ENCODE results near the gene ADAP2. TPM values are rescaled to one million over a fixed set of nuclear protein-coding genes. Genes with fewer than 3 reads are reported as not detected.

ADAP2 gene
- total and polyA plus RNA-seq, 10 of the 15 experiments (the other 5 are each of a cell fraction or from before 2014, with no cell fraction given): 0.15 to 13.6 (median 6.8) TPM

DNA sequence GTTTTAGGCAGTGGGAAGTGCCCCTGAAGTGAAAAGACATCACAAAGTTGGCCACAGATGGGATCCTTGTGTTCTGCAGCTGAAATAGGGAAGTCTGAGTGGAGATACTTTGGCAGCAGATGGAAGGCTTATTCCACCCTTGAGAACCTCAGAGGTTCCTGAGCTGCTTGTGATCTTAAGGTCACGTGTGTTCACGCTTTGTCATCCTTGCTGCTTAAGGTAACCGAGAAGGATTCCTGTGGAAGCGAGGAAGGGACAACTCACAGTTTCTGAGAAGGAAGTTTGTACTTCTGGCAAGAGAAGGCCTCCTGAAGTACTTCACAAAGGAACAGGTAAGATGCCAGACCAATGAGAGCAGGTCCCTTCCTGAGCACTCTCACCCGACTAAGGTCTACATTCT is 12.2 kb downstream of the ADAP2 start:
- Histone ChIP-seq H3K9me3 (replicated peaks; ENCODE audit: control insufficient read depth, insufficient read depth, low read length) (no peaks in the 10 kb centered on the region), H3K36me3 (ENCODE audit: control insufficient read depth in 2 of 2, insufficient read depth in 2 of 2, low read length in 1 of 2) (no peaks in the 10 kb centered on the region), H3K4me1 (ENCODE audit: control insufficient read depth, insufficient read depth, low read length) (peaks cover 5% of the 10 kb centered on the region; the same call in 1 of the 2 replicates), H3K9ac (ENCODE audit: control insufficient read depth, insufficient read depth, low read length) (no peak overlapping the region), H3K27ac (ENCODE audit: control insufficient read depth, insufficient read depth) (no peak overlapping the region), H3K79me2 (ENCODE audit: control insufficient read depth, insufficient read depth, low read length) (no peaks in the 10 kb centered on the region), H4K20me1 (ENCODE audit: control insufficient read depth, insufficient read depth) (no peaks in the 10 kb centered on the region), H3K4me2 (ENCODE audit: control insufficient read depth, insufficient read depth) (no peak overlapping the region), H2AFZ (ENCODE audit: control insufficient read depth, low read depth, low read length) (no peak overlapping the region), H3K4me3 (no peak overlapping the region), H3K27me3 (replicated peaks in 1 of 2; ENCODE audit: control insufficient read depth in 2 of 2, insufficient read depth in 2 of 2, low read length in 1 of 2) (no peaks in the 10 kb centered on the region; a peak in 1 of 4 replicates)
- no TSS peak for BruUV-seq (replicated peaks)
- ChIA-PET POLR2A (no interaction called here), CTCF (no interaction called here), RAD21 (ENCODE audit: unreplicated experiment) (interaction anchor here (0.9 kb wide), 1 partner anchor 36 kb away, joined by 3 read pairs; the partner anchor contains the start of gene RNF135), SMC1A (ENCODE audit: uncharacterized antibody, unreplicated experiment) (interaction anchor here (1.1 kb wide), 1 partner anchor 28 kb away, joined by 3 read pairs; no protein-coding TSS in a partner anchor)
- TF ChIP-seq YY1 (IDR thresholded peaks at IDR 0.05; ENCODE audit: low read depth, low read length): no peak
- TF ChIP-seq CUX1 (IDR thresholded peaks at IDR 0.05; ENCODE audit: insufficient replicate concordance, low read depth, low read length): no peak
- no peak for TF ChIP-seq MTA2 (IDR thresholded peaks at IDR 0.05; ENCODE audit: low read depth)
- in situ Hi-C loops (cut with MboI) (no loop called here), intact Hi-C loops (cut with micrococcal nuclease; ENCODE audit: unreplicated experiment) (no loop called here)
- FAIRE-seq: no peak
- no peak for ATAC-seq
- DNase-seq (ENCODE audit: low read depth, low spot score): no peak
- 60% methylated on average over 5 of the region's 5 CpGs for WGBS (ENCODE audit: insufficient coverage, insufficient replicate concordance, low lambda C conversion rate, missing lambda C conversion rate)

All from GM12878 (cell line).